ENCODE measurements around the gene RMI2.

RMI2 gene

GRCh38 chr16:11329071-11329491 lies 16.2 kb upstream of the RMI2 start:
- peak; percentile 41 for DNase-seq

GRCh38 chr16:11329891-11330290 lies 15.4 kb upstream of the RMI2 start:
- no peak for DNase-seq

- DNase-seq = no peak
Observed at GRCh38 chr16:11330526-11331237, 14.6 kb upstream of the RMI2 start.

- no peak for DNase-seq
Observed at GRCh38 chr16:11331967-11332366, 13.3 kb upstream of the RMI2 start.

GRCh38 chr16:11333010-11333409 lies 12.2 kb upstream of the RMI2 start:
- DNase-seq = no peak

GRCh38 chr16:11333702-11334101 lies 11.6 kb upstream of the RMI2 start:
- no peak for DNase-seq

GRCh38 chr16:11334831-11335404 lies 10.3 kb upstream of the RMI2 start:
- no peak for DNase-seq

- DNase-seq = no peak
Observed at GRCh38 chr16:11339075-11339474, 6.2 kb upstream of the RMI2 start.

GRCh38 chr16:11340710-11341109 lies 4.5 kb upstream of the RMI2 start:
- DNase-seq = no peak

GRCh38 chr16:11341371-11341770 lies 3.9 kb upstream of the RMI2 start:
- no peak for DNase-seq

GRCh38 chr16:11342021-11342855 lies 3.0 kb upstream of the RMI2 start:
- DNase-seq = no peak

- DNase-seq = peak; percentile 10
Observed at GRCh38 chr16:11346700-11347319, 1.6 kb downstream of the RMI2 start.

GRCh38 chr16:11347831-11348230 lies 2.6 kb downstream of the RMI2 start:
- DNase-seq = no peak

- no peak for DNase-seq
Observed at GRCh38 chr16:11348737-11349598, 3.7 kb downstream of the RMI2 start.

GRCh38 chr16:11349599-11350276 lies 4.5 kb downstream of the RMI2 start:
- peak; percentile 8 for DNase-seq

GRCh38 chr16:11350519-11350918 lies 5.3 kb downstream of the RMI2 start:
- no peak for DNase-seq

GRCh38 chr16:11350921-11351335 lies 5.7 kb downstream of the RMI2 start:
- peak; percentile 94 for DNase-seq

GRCh38 chr16:11353158-11353557 lies 7.9 kb downstream of the RMI2 start:
- no peak for DNase-seq

GRCh38 chr16:11354407-11354732 lies 9.1 kb downstream of the RMI2 start:
- DNase-seq = no peak

GRCh38 chr16:11354733-11355574 lies 9.7 kb downstream of the RMI2 start:
- no peak for DNase-seq

GRCh38 chr16:11355862-11356261 lies 10.6 kb downstream of the RMI2 start:
- no peak for DNase-seq

All from NCI-H526 treated with DMSO at 0.1 percent for 48 hours (cell line).